ENCODE data around the gene PPP1R12B.
"Not testable (repeated sequence)": the region's sequence is repeated elsewhere in the genome, so short reads cannot be mapped to it uniquely, and the experiment has no call there.

GRCh38 chr1:202424260-202424659 lies 75.8 kb downstream of the PPP1R12B start:
- not testable (repeated sequence) for TF ChIP-seq CTCF (IDR thresholded peaks at IDR 0.05); POLR2A (IDR thresholded peaks at IDR 0.05); POLR2AphosphoS5 (IDR thresholded peaks at IDR 0.05; ENCODE audit: insufficient read depth in 1 of 2, low read depth in 1 of 2)
